Activated naive CD4-positive, alpha-beta T cell treated with Interleukin-2 at 50 U/mL for 16 hours (primary cell): ENCODE results near the gene HOXB8.

Source experiments
- DNase-seq: peaks from one replicate; pipeline ENCODE4 v3.0.0-alpha.2; 2020

The HOXB8 gene

GRCh38 chr17:48637323-48638260, 22.5 kb upstream of the HOXB8 start:
- DNase-seq = no peak

- DNase-seq = peak; percentile 75
These were observed 21.3 kb upstream of the HOXB8 start for GRCh38 chr17:48636177-48637018.

- DNase-seq = no peak
These were observed 19.6 kb upstream of the HOXB8 start for GRCh38 chr17:48634493-48635208.

- no peak for DNase-seq
These were observed 18.2 kb upstream of the HOXB8 start for GRCh38 chr17:48633266-48633677.

- DNase-seq = no peak
These were observed 17.6 kb upstream of the HOXB8 start for GRCh38 chr17:48632579-48633265.

GRCh38 chr17:48631693-48632578, 16.8 kb upstream of the HOXB8 start:
- no peak for DNase-seq

GRCh38 chr17:48630925-48631692, 16.0 kb upstream of the HOXB8 start:
- no peak for DNase-seq

GRCh38 chr17:48630009-48630924, 15.2 kb upstream of the HOXB8 start:
- DNase-seq = no peak

- DNase-seq = no peak
These were observed 14.3 kb upstream of the HOXB8 start for GRCh38 chr17:48629411-48629759.

- DNase-seq = no peak
These were observed 13.7 kb upstream of the HOXB8 start for GRCh38 chr17:48628649-48629410.

GRCh38 chr17:48627623-48628521, 12.8 kb upstream of the HOXB8 start:
- DNase-seq = no peak

- no peak for DNase-seq
These were observed 12.1 kb upstream of the HOXB8 start for GRCh38 chr17:48627118-48627597.

GRCh38 chr17:48626245-48627117, 11.4 kb upstream of the HOXB8 start, which contains the start of gene HOXB9:
Gene HOXB9, minus strand, starts transcription at chr17:48626358. Its CDS starts 89 bp downstream, at chr17:48626269.
- peak; percentile 67 for DNase-seq

GRCh38 chr17:48625495-48626244, 10.6 kb upstream of the HOXB8 start:
- DNase-seq = peak; percentile 56
